SK-N-SH (cell line): ENCODE data around the gene MYL1. TPM values are rescaled to one million over a fixed set of nuclear protein-coding genes. Genes with fewer than 3 reads are reported as not detected.

Experiments
- CTCF ChIA-PET: fragments of 300-600, 350-600 bp; formaldehyde crosslinking; extraction: SDS; loops from one replicate; lab custom pipeline; 2021; lab: Yijun Ruan, JAX
- POLR2A ChIA-PET: fragments of 350-600 bp; sonication (Branson Sonifier 250); formaldehyde crosslinking; extraction: SDS; loops from one replicate; lab custom pipeline; 2020; ENCODE audit warnings: antibody characterized with exemption, inconsistent platforms; lab: Yijun Ruan, JAX
- DNase-seq: peaks from one replicate; pipeline ENCODE4 v3.0.0; 2012
- H2AFZ ChIP-seq: fragments of 200-600 bp; sonication (generic); 2 replicates; pipeline ENCODE4 v1.8.1; 2016; ENCODE audit warnings: antibody characterized with exemption, mild to moderate bottlenecking, low read depth
- H3F3A ChIP-seq: fragments of 200-600 bp; sonication (generic); replicated peaks from 2 replicates; pipeline ENCODE3; 2016; ENCODE audit warnings: antibody characterized with exemption, mild to moderate bottlenecking; ENCODE audit not compliant: insufficient read depth
- H3K27ac ChIP-seq, 2 experiments: fragments of 200-500 bp in 1 of 2; fragments of 200-600 bp in 1 of 2; sonication (Bioruptor generic) in 1 of 2; sonication (generic), shearing (Covaris generic) in 1 of 2; 2 replicates each; pipeline versions ENCODE4 v1.5.1 to v1.6.1; 2014 to 2016; ENCODE audit warnings: low read depth in 2 of 2, inconsistent platforms in 1 of 2, low read length in 1 of 2, mild to moderate bottlenecking in 1 of 2, mixed read lengths in 1 of 2
- H3K27me3 ChIP-seq: fragments of 200-600 bp; sonication (generic), shearing (Covaris generic); 2 replicates; pipeline ENCODE4 v1.6.1; 2016; ENCODE audit warnings: mixed run types; ENCODE audit not compliant: insufficient read depth
- H3K36me3 ChIP-seq, 2 experiments: fragments of 200-500 bp in 1 of 2; fragments of 200-600 bp in 1 of 2; sonication (Bioruptor generic) in 1 of 2; sonication (generic) in 1 of 2; replicated peaks in 1 of 2; 2 replicates each; pipeline versions ENCODE3 to v1.5.1; 2014 to 2016; ENCODE audit warnings: low read length in 1 of 2, mild to moderate bottlenecking in 1 of 2; ENCODE audit not compliant: insufficient read depth in 2 of 2, control insufficient read depth in 1 of 2
- H3K4me1 ChIP-seq, 2 experiments: fragments of 200-500 bp in 1 of 2; fragments of 200-600 bp in 1 of 2; sonication (Bioruptor generic) in 1 of 2; sonication (generic), shearing (Covaris generic) in 1 of 2; 2 replicates each; pipeline versions ENCODE4 v1.5.1 to v1.6.1; 2014 to 2016; ENCODE audit warnings: low read depth in 1 of 2, low read length in 1 of 2, mixed run types in 1 of 2; ENCODE audit not compliant: insufficient read depth in 2 of 2, control insufficient read depth in 1 of 2
- H3K4me2 ChIP-seq: fragments of 200-600 bp; sonication (generic), shearing (Covaris generic); 2 replicates; pipeline ENCODE4 v1.6.1; 2017; ENCODE audit warnings: mixed run types
- H3K4me3 ChIP-seq, 2 experiments: fragments of 200-500 bp in 1 of 2; fragments of 200-600 bp in 1 of 2; sonication (Bioruptor generic) in 1 of 2; sonication (generic), shearing (Covaris generic) in 1 of 2; 2 replicates each; pipeline versions ENCODE4 v1.5.1 to v1.8.1; 2014 to 2016; ENCODE audit warnings: low read depth in 2 of 2, inconsistent platforms in 1 of 2, low read length in 1 of 2, mild to moderate bottlenecking in 1 of 2, mixed read lengths in 1 of 2, moderate library complexity in 1 of 2
- H3K79me2 ChIP-seq: fragments of 200-600 bp; sonication (generic); 2 replicates; pipeline ENCODE4 v1.8.1; 2017; ENCODE audit warnings: mild to moderate bottlenecking; ENCODE audit not compliant: insufficient read depth
- H3K9ac ChIP-seq: fragments of 200-600 bp; sonication (generic); 2 replicates; pipeline ENCODE4 v1.6.1; 2017; ENCODE audit warnings: mixed run types
- H3K9me2 ChIP-seq: fragments of 200-600 bp; sonication (generic); 2 replicates; pipeline ENCODE4 v1.6.1; 2017; ENCODE audit warnings: mixed run types
- H3K9me3 ChIP-seq: fragments of 200-600 bp; sonication (generic); 2 replicates; pipeline ENCODE4 v1.6.1; 2017; ENCODE audit warnings: mixed run types, mild to moderate bottlenecking, moderate library complexity
- H4K20me1 ChIP-seq: fragments of 200-600 bp; sonication (generic); 2 replicates; pipeline ENCODE4 v1.6.1; 2017; ENCODE audit warnings: mild to moderate bottlenecking, mixed run types; ENCODE audit not compliant: insufficient read depth
- CHD2 ChIP-seq: fragments of 150-350 bp; IDR thresholded peaks from 2 replicates; pipeline ENCODE4 v1.6.1; 2018; ENCODE audit warnings: low read length; ENCODE audit not compliant: partially characterized antibody
- ELF1 ChIP-seq: IDR thresholded peaks from 2 replicates; pipeline ENCODE4 v1.4.0; 2012
- EZH2phosphoT487 ChIP-seq: fragments of 200-600 bp; sonication (generic); IDR thresholded peaks from 2 replicates; pipeline ENCODE4 v1.6.1; 2017; ENCODE audit warnings: low read depth, mixed run types, mild to moderate bottlenecking, antibody characterized with exemption, moderate library complexity, borderline replicate concordance
- FOXJ3 ChIP-seq: sonication (generic); formaldehyde crosslinking; IDR thresholded peaks from 2 replicates; pipeline ENCODE4 v1.5.1; 2020; ENCODE audit warnings: mild to moderate bottlenecking, missing genetic modification reagents
- FOXM1 ChIP-seq: IDR thresholded peaks from 2 replicates; pipeline ENCODE4 v1.4.0; 2012; ENCODE audit warnings: low read depth, mild to moderate bottlenecking
- NFIC ChIP-seq: IDR thresholded peaks from 2 replicates; pipeline ENCODE4 v1.4.0; 2012; ENCODE audit warnings: borderline replicate concordance
- NRF1 ChIP-seq: IDR thresholded peaks from 2 replicates; pipeline ENCODE4 v1.6.1; 2012; ENCODE audit warnings: low read depth, mild to moderate bottlenecking, low read length
- RXRA ChIP-seq: IDR thresholded peaks from 2 replicates; pipeline ENCODE4 v1.4.0; 2012; ENCODE audit warnings: low read depth, mild to moderate bottlenecking, borderline replicate concordance
- SIN3A ChIP-seq: IDR thresholded peaks from 2 replicates; pipeline ENCODE4 v1.6.1; 2012; ENCODE audit warnings: low read depth, mild to moderate bottlenecking, low read length, moderate library complexity, borderline replicate concordance
- SMC3 ChIP-seq: IDR thresholded peaks from 2 replicates; pipeline ENCODE4 v1.6.1; 2012; ENCODE audit warnings: low read depth, low read length, improper control_type of control experiment
- TAF1 ChIP-seq: IDR thresholded peaks from 2 replicates; pipeline ENCODE4 v1.6.1; 2012; ENCODE audit warnings: low read depth, mild to moderate bottlenecking, low read length, moderate library complexity, borderline replicate concordance
- TEAD4 ChIP-seq: IDR thresholded peaks from 2 replicates; pipeline ENCODE4 v1.4.0; 2012; ENCODE audit warnings: mild to moderate bottlenecking, borderline replicate concordance; ENCODE audit not compliant: insufficient read depth
- WGBS: methylation state at CpG from one replicate; pipeline ENCODE4 v1.1.6; 2017; ENCODE audit warnings: low lambda C conversion rate; 5-methylcytosine and 5-hydroxymethylcytosine counted together
- polyA plus RNA-seq, 3 experiments: library from polyadenylated mRNA; depleted of rRNA; stranded (reverse); fragments of >200 nt; gene quantifications; 2 replicates each; pipeline ENCODE4 v1.2.3, GENCODE V29; 2012
- TF ChIP-seq, protein P1 (sequence below): IDR thresholded peaks from 2 replicates; pipeline ENCODE4; 2012
- TF ChIP-seq, protein P2 (sequence below): IDR thresholded peaks from 2 replicates; pipeline ENCODE4 v1.4.0; 2012; ENCODE audit warnings: low read depth, borderline replicate concordance

Gene MYL1
- polyA plus RNA-seq (2012; rRNA removed): not detected in 2 replicates
- not detected in 2 replicates for polyA plus RNA-seq (2012; cell fraction: cytosol; rRNA removed)
- not detected in 2 replicates for polyA plus RNA-seq (2012; cell fraction: nucleus; rRNA removed)

DNA sequence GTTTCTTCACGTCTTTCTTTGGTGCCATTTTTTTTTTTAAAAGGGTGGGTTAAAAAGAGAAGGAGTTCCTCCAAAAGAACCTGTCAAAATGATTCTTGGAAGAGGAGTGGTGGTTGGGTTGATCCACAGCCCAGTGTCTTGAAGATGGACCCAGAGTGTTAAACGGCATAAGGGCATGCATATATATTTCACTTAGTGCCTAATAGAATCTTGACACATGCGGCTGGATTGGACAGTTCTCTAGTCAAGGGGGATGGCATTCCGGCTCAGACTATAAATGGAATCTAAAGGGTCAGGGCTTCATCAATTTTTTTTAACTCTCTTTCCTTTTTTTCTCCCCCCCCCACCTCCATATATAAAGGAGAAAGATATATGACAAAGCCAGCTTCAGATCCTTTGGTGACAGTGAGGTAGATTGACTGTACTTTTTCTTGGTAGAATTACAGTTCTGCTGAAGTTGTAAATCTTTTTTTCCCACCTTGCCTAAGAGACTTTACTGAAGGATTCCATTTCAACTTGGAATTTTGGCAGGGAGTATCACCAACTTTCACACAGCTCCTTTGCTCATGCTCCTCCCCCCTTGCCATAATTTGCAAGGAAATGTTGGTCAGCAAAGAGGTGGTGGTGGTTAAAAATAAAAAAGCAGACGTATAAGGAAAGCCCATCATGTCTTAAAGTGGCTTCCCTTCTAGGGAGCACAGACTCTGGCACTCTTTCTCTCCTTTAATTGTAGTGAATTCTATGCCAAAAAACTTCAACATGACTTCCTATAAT lies at the start of gene MYL1:
MYL1 (minus strand) TSS at position 160 of the 774 bp plus-strand sequence; CDS start at position 28, 132 bp downstream.
- no peaks in the 10 kb centered on the region; the same call in 1 of the 2 replicates for H3K27me3 ChIP-seq
- H3K9ac ChIP-seq: no peak within 1 kb of the TSS
- H4K20me1 ChIP-seq: no peaks in the 10 kb centered on the region
- CTCF ChIA-PET: interaction anchor here (0.6 kb wide), 3 partner anchors 12 to 1119 kb away, joined by 3 to 4 read pairs (median 3); no protein-coding TSS in a partner anchor
- POLR2A ChIA-PET: no interaction called here
- no peaks in the 10 kb centered on the region for H3K4me1 ChIP-seq
- H3K4me3 ChIP-seq: no peak within 1 kb of the TSS
- no peaks in the 10 kb centered on the region for H3K9me2 ChIP-seq
- no peaks in the 10 kb centered on the region for H3K36me3 ChIP-seq
- H3K27ac ChIP-seq: no peak within 1 kb of the TSS
- no peaks in the 10 kb centered on the region for H3K79me2 ChIP-seq
- no peak within 1 kb of the TSS for H2AFZ ChIP-seq
- no peaks in the 10 kb centered on the region for H3F3A ChIP-seq
- DNase-seq: no peak
- 14% methylated on average over 5 of the region's 5 CpGs for WGBS
- TF ChIP-seq TAF1 (no peak), SIN3A (no peak), RXRA (no peak), FOXM1 (no peak), NRF1 (no peak), TEAD4 (no peak), SMC3 (no peak), CHD2 (no peak)
- TF ChIP-seq, protein P1, sequence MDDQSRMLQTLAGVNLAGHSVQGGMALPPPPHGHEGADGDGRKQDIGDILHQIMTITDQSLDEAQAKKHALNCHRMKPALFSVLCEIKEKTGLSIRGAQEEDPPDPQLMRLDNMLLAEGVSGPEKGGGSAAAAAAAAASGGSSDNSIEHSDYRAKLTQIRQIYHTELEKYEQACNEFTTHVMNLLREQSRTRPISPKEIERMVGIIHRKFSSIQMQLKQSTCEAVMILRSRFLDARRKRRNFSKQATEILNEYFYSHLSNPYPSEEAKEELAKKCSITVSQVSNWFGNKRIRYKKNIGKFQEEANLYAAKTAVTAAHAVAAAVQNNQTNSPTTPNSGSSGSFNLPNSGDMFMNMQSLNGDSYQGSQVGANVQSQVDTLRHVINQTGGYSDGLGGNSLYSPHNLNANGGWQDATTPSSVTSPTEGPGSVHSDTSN: no peak
- H3K4me2 ChIP-seq: no peak within 1 kb of the TSS
- H3K9me3 ChIP-seq: no peaks in the 10 kb centered on the region

DNA sequence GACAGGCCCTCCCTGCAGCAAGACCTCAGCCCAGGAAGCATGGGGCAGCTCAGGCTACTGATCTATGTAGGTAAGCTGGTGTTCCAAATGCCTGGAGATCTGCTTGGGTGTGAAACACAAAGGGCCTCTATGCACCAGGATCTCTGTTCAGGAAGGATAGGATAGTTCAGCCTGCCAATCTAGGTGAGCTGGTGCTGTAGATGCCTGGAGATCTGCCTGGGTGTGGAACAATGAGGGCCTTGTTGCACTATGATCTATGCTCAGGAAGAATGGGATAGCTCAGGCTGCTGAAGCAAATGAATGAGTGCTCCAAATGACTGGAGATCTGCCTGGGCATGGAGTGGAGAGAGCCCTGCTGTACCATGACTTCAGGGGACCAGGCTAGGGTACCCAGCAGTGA lies 48.9 kb upstream of the MYL1 start:
- Histone ChIP-seq H3K79me2 (no peaks in the 10 kb centered on the region), H3K4me2 (no peak overlapping the region), H3K9ac (no peak overlapping the region), H3K27me3 (no peaks in the 10 kb centered on the region), H3F3A (no peaks in the 10 kb centered on the region), H3K4me3 (no peak overlapping the region), H3K36me3 (no peaks in the 10 kb centered on the region), H3K9me2 (no peaks in the 10 kb centered on the region), H3K4me1 (no peaks in the 10 kb centered on the region), H2AFZ (no peak overlapping the region), H3K27ac (no peak overlapping the region), H3K9me3 (no peaks in the 10 kb centered on the region), H4K20me1 (no peaks in the 10 kb centered on the region)
- POLR2A ChIA-PET: no interaction called here
- CTCF ChIA-PET: interaction anchor here (0.8 to 1.2 kb wide), 2 partner anchors 139 to 167 kb away, joined by 3 read pairs; no protein-coding TSS in a partner anchor
- TF ChIP-seq FOXJ3 (no peak), ELF1 (no peak), NFIC (no peak), EZH2phosphoT487 (no peak)
- TF ChIP-seq, protein P2, sequence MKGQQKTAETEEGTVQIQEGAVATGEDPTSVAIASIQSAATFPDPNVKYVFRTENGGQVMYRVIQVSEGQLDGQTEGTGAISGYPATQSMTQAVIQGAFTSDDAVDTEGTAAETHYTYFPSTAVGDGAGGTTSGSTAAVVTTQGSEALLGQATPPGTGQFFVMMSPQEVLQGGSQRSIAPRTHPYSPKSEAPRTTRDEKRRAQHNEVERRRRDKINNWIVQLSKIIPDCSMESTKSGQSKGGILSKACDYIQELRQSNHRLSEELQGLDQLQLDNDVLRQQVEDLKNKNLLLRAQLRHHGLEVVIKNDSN: no peak
- no peak for DNase-seq
